BJ (cell line): ENCODE results near the gene USP14. TPM values are rescaled to one million over a fixed set of nuclear protein-coding genes. Genes with fewer than 3 reads are reported as not detected.

Source experiments
- CTCF ChIA-PET: fragments of 350-600 bp; formaldehyde crosslinking; extraction: SDS; loops from one replicate; lab custom pipeline; 2021; ENCODE audit warnings: antibody characterized with exemption, inconsistent platforms; lab: Yijun Ruan, JAX
- POLR2A ChIA-PET: fragments of 300-600 bp; sonication (Branson Sonifier 250); formaldehyde crosslinking; extraction: SDS; loops from one replicate; lab custom pipeline; 2021; ENCODE audit warnings: antibody characterized with exemption; lab: Charles Lee
- DNase-seq: peaks from one replicate; pipeline ENCODE4 v3.0.0-alpha.2; 2011; ENCODE audit warnings: low read depth
- H3K27me3 ChIP-seq: 2 replicates; pipeline ENCODE4 v1.6.0; 2011; ENCODE audit warnings: low read length; ENCODE audit not compliant: control insufficient read depth, insufficient read depth
- H3K36me3 ChIP-seq: 2 replicates; pipeline ENCODE4 v1.5.1; 2011; ENCODE audit warnings: low read length; ENCODE audit not compliant: control insufficient read depth, insufficient read depth
- H3K4me3 ChIP-seq: 2 replicates; pipeline ENCODE4 v1.5.1; 2011; ENCODE audit warnings: low read depth, mild to moderate bottlenecking, control low read depth, low read length
- CTCF ChIP-seq: IDR thresholded peaks from 2 replicates; pipeline ENCODE4 v1.5.1; 2011; ENCODE audit warnings: low read depth, mild to moderate bottlenecking, control low read depth, inconsistent platforms, low read length, moderate library complexity; ENCODE audit not compliant: insufficient read depth
- polyA plus RNA-seq: library from polyadenylated mRNA; depleted of rRNA; stranded (reverse); fragments of >200 nt; gene quantifications from 2 replicates; pipeline ENCODE4 v1.2.3, GENCODE V29; 2011

USP14 gene
- polyA plus RNA-seq, 1 experiment, result 11.2 TPM

- peaks cover 2% of the 10 kb centered on the region; the same call in 1 of the 2 replicates for H3K36me3 ChIP-seq
- POLR2A ChIA-PET, result no interaction called here
Observed at GRCh38 chr18:231563-231962, 73.2 kb downstream of the USP14 start.

GRCh38 chr18:240175-240574, 81.8 kb downstream of the USP14 start:
- H3K36me3 ChIP-seq, result no peaks in the 10 kb centered on the region
- H3K4me3 ChIP-seq, result no peak overlapping the region
- DNase-seq, result no peak
- H3K27me3 ChIP-seq, result no peaks in the 10 kb centered on the region
- no peak for TF ChIP-seq CTCF
- POLR2A ChIA-PET, result no interaction called here
- CTCF ChIA-PET, result no interaction called here

More at GRCh38 chr18:231563-231962, 73.2 kb downstream of the USP14 start:
- DNase-seq, result no peak
- Histone ChIP-seq H3K4me3 (no peak overlapping the region), H3K27me3 (no peaks in the 10 kb centered on the region)
- CTCF ChIA-PET, result no interaction called here
- TF ChIP-seq CTCF, result no peak

GRCh38 chr18:245282-245847, 87.0 kb downstream of the USP14 start:
- peaks cover 2% of the 10 kb centered on the region; the same call in 1 of the 2 replicates for H3K36me3 ChIP-seq
- POLR2A ChIA-PET, result no interaction called here
- no peaks in the 10 kb centered on the region for H3K27me3 ChIP-seq
- no peak overlapping the region for H3K4me3 ChIP-seq
- CTCF ChIA-PET, result interaction anchor here (1.1 kb wide), 1 partner anchor 587 kb away, joined by 3 read pairs; no protein-coding TSS in a partner anchor
- DNase-seq, result no peak
- TF ChIP-seq CTCF, result no peak

GRCh38 chr18:248053-248452, 89.7 kb downstream of the USP14 start:
- H3K4me3 ChIP-seq, result no peak overlapping the region
- no peak for TF ChIP-seq CTCF
- CTCF ChIA-PET, result no interaction called here
- no peak for DNase-seq
- H3K36me3 ChIP-seq, result peaks cover 5% of the 10 kb centered on the region; the same call in 1 of the 2 replicates
- POLR2A ChIA-PET, result no interaction called here
- no peaks in the 10 kb centered on the region for H3K27me3 ChIP-seq

GRCh38 chr18:250685-251084, 92.3 kb downstream of the USP14 start:
- ChIA-PET CTCF (no interaction called here), POLR2A (no interaction called here)
- Histone ChIP-seq H3K4me3 (no peak overlapping the region), H3K36me3 (peaks cover 7% of the 10 kb centered on the region; the same call in 1 of the 2 replicates), H3K27me3 (no peaks in the 10 kb centered on the region)
- no peak for DNase-seq
- no peak for TF ChIP-seq CTCF
